Right ventricle myocardium superior (tissue), 1 donor: ENCODE data around the gene SH3RF1. TPM values are rescaled to one million over a fixed set of nuclear protein-coding genes. Genes with fewer than 3 reads are reported as not detected.

ENCODE experiments used
- ATAC-seq: fragments of 200-7000 bp; cut with Tn5 transposase; one replicate; pipeline ENCODE4 v1.9.1; 2020; ENCODE audit warnings: mild to moderate bottlenecking; ENCODE audit not compliant: poor library complexity
- DNase-seq: peaks from one replicate; pipeline ENCODE4 v3.0.0-alpha.2; 2020
- intact Hi-C: fragments of 100-400 bp; cut with DNase I; formaldehyde crosslinking; loops from one replicate; pipeline ENCODE4 v1.11.2; 2022
- total RNA-seq: library from RNA; stranded (reverse); fragmentation: NEBNext Ultra II Directional; extraction: Animal tissue kit (Norgen Biotek cat#: 25700); gene quantifications from one replicate; pipeline ENCODE4 v1.2.1, GENCODE V29; 2021
- donor health status: DM: no; HTN: yes; CAD: no; lungs with severe emphysema.

The SH3RF1 gene
- total RNA-seq, 1 donor from 2014 or later = 8.3 TPM

GRCh38 chr4:169156392-169156791 lies 114.4 kb downstream of the SH3RF1 start:
- ATAC-seq (no peak), DNase-seq (no peak)
- intact Hi-C loops = no loop called here

- intact Hi-C loops = no loop called here
- DNase-seq (no peak), ATAC-seq (no peak)
Observed at GRCh38 chr4:169154121-169154520, 116.6 kb downstream of the SH3RF1 start.

- no peak for ATAC-seq
- intact Hi-C loops = no loop called here
- DNase-seq = no peak
Observed at GRCh38 chr4:169153481-169154087, 117.2 kb downstream of the SH3RF1 start.

- intact Hi-C loops = no loop called here
Observed at GRCh38 chr4:169152899-169153298, 117.9 kb downstream of the SH3RF1 start.

GRCh38 chr4:169152098-169152497 lies 118.7 kb downstream of the SH3RF1 start:
- intact Hi-C loops = no loop called here
- ATAC-seq = no peak
- DNase-seq = no peak

More at GRCh38 chr4:169152899-169153298, 117.9 kb downstream of the SH3RF1 start:
- DNase-seq = no peak
- no peak for ATAC-seq

GRCh38 chr4:169151671-169152070 lies 119.1 kb downstream of the SH3RF1 start:
- intact Hi-C loops = no loop called here
- no peak for DNase-seq
- no peak for ATAC-seq

- ATAC-seq (no peak), DNase-seq (no peak)
- intact Hi-C loops = no loop called here
Observed at GRCh38 chr4:169150806-169151205, 120.0 kb downstream of the SH3RF1 start.

GRCh38 chr4:169148885-169149284 lies 121.9 kb downstream of the SH3RF1 start:
- intact Hi-C loops = no loop called here
- DNase-seq = no peak
- no peak for ATAC-seq

- intact Hi-C loops = no loop called here
- DNase-seq (no peak), ATAC-seq (no peak)
Observed at GRCh38 chr4:169147191-169147590, 123.6 kb downstream of the SH3RF1 start.

- DNase-seq (no peak), ATAC-seq (no peak)
- intact Hi-C loops = no loop called here
Observed at GRCh38 chr4:169144061-169144600, 126.6 kb downstream of the SH3RF1 start.

- ATAC-seq = no peak
- DNase-seq = no peak
- intact Hi-C loops = no loop called here
Observed at GRCh38 chr4:169143335-169143734, 127.4 kb downstream of the SH3RF1 start.

GRCh38 chr4:169142906-169143305 lies 127.8 kb downstream of the SH3RF1 start:
- ATAC-seq (no peak), DNase-seq (no peak)
- intact Hi-C loops = no loop called here

- no peak for DNase-seq
- intact Hi-C loops = no loop called here
- no peak for ATAC-seq
Observed at GRCh38 chr4:169142391-169142790, 128.4 kb downstream of the SH3RF1 start.

- intact Hi-C loops = no loop called here
- ATAC-seq (no peak), DNase-seq (no peak)
Observed at GRCh38 chr4:169139021-169139420, 131.7 kb downstream of the SH3RF1 start.

GRCh38 chr4:169137558-169137920 lies 133.2 kb downstream of the SH3RF1 start:
- ATAC-seq = no peak
- intact Hi-C loops = no loop called here
- DNase-seq = no peak

GRCh38 chr4:169136796-169137557 lies 133.8 kb downstream of the SH3RF1 start:
- intact Hi-C loops = no loop called here
- no peak for ATAC-seq

GRCh38 chr4:169136330-169136729 lies 134.4 kb downstream of the SH3RF1 start:
- intact Hi-C loops = no loop called here
- DNase-seq (no peak), ATAC-seq (no peak)

More at GRCh38 chr4:169136796-169137557, 133.8 kb downstream of the SH3RF1 start:
- no peak for DNase-seq

- DNase-seq = no peak
- intact Hi-C loops = no loop called here
- no peak for ATAC-seq
Observed at GRCh38 chr4:169135776-169136175, 135.0 kb downstream of the SH3RF1 start.

GRCh38 chr4:169133932-169134331 lies 136.8 kb downstream of the SH3RF1 start:
- intact Hi-C loops = no loop called here
- DNase-seq (no peak), ATAC-seq (peak; percentile 72)
